NT2/D1 (cell line): Measurements from ENCODE around the gene CFAP91.

ENCODE experiments used
- YY1 ChIP-seq: IDR thresholded peaks from 2 replicates; pipeline ENCODE4 v1.6.1; 2011; ENCODE audit not compliant: insufficient read length, insufficient read depth
- ZNF274 ChIP-seq: IDR thresholded peaks from 2 replicates; pipeline ENCODE4 v1.6.1; 2011; ENCODE audit warnings: mild to moderate bottlenecking, low read depth, low read length

- TF ChIP-seq ZNF274: no peak
- TF ChIP-seq YY1: no peak
These were observed 25.2 kb upstream of the CFAP91 start for GRCh38 chr3:119677641-119677934.
